ENCODE results near the gene S100A14. TPM values are rescaled to one million over a fixed set of nuclear protein-coding genes. Genes with fewer than 3 reads are reported as not detected.

S100A14 gene
- total RNA-seq, 1 donor from 2014 or later, result 43.8 TPM

DNA sequence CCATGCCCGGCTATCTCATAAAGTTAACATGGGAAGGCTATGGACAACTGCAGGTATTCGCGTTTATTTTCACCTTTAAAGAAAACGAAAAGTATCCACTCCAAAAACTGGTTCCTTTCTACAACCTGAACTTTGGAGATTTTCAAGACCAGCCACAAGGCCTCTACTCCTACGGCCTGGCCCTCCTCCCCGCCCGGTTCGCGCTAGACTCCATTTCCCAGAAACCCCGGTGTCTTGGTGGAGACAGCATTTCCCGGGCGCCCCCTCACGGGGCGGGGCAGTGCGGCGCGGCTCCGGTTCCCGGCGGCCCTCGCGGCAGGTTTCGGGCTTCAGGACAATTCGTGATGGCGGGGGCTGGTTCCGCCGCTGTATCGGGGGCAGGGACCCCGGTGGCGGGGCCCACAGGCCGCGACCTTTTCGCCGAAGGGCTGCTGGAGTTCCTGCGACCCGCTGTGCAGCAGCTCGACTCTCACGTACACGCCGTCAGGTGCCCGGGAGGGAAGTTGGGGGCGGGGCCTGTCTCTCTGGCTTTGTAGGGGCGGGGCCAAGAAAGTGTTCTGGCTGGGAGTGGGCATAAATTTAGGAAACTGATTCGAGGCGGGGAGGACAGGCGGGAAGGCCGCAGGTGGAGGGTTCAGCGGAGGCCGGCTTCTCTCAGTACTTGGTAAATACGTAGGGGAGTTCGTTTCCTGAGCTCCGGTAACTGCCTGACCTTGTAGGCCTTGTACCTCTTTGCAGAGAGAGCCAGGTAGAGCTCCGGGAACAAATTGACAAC, 42.5 kb upstream of the S100A14 start, which contains the start of gene SNAPIN:
Gene SNAPIN, plus strand, starts transcription at position 304 of the 775 bp plus-strand sequence. Its CDS starts 41 bp downstream, at position 345.
- H3K4me3 ChIP-seq (ENCODE audit: low read depth, low read length), result peak within 1 kb of the TSS; percentile 96
- TF ChIP-seq, protein P1, sequence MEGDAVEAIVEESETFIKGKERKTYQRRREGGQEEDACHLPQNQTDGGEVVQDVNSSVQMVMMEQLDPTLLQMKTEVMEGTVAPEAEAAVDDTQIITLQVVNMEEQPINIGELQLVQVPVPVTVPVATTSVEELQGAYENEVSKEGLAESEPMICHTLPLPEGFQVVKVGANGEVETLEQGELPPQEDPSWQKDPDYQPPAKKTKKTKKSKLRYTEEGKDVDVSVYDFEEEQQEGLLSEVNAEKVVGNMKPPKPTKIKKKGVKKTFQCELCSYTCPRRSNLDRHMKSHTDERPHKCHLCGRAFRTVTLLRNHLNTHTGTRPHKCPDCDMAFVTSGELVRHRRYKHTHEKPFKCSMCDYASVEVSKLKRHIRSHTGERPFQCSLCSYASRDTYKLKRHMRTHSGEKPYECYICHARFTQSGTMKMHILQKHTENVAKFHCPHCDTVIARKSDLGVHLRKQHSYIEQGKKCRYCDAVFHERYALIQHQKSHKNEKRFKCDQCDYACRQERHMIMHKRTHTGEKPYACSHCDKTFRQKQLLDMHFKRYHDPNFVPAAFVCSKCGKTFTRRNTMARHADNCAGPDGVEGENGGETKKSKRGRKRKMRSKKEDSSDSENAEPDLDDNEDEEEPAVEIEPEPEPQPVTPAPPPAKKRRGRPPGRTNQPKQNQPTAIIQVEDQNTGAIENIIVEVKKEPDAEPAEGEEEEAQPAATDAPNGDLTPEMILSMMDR (conservative IDR thresholded peaks at IDR 0.05; ENCODE audit: low read depth, low read length), result peak; percentile 21
- DNase-seq (ENCODE audit: low read depth), result no peak

DNA sequence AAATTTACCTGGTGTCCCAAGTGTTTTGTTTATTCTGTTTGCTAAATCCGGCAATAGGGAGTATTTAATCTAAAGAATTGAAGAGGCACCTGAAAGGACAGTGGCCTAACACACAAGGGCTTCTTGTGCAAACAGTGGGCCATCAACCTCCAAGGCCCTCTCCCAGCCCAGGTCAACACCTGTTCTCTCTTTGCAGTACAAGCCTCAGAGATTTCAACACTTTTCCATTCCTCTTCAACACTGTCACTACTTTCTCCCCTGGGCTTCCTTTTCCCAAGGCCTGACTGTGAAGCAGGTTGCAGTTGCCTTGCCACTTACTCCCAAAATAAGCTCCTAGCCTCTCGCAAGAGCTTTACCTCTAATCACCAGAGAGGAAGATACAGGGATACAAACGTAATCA, 39.2 kb upstream of the S100A14 start:
- no peak for DNase-seq (ENCODE audit: low read depth)
- H3K4me3 ChIP-seq (ENCODE audit: low read depth, low read length), result no peak overlapping the region
- TF ChIP-seq, protein P1 (conservative IDR thresholded peaks at IDR 0.05; ENCODE audit: low read depth, low read length), result no peak

DNA sequence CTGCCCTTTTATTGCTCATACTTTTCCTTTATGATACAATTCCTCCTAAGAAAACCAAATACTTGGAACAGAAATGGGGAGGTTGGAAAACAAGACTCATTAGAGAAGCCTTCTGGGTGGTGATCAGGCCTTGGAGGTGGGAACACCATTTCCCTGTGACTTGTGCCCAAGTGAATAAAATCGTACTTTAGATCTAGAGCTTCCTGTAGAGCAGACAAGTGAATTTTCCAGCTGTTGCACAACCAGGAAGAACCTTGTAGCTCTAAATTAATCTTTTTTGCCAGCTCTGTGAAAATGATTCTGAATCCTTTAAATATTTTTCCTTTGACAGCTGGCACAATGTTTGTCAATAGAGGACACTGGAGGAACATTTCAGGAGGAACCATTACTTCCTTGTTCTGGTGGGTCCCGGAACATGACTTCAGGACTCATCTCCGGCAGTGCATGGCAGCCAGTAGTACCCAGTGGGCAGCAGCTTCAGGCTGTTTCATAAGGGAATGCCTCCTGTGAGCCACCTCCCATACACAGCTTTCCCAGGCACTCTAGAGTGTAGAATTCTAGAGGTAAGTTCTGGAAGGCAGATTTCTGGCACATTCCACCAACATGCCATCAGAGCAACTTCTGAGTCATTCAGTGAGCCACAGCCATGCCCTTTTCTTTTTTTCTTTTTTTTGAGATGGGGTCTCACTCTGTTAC, 36.8 kb upstream of the S100A14 start:
- peak; percentile 85 for DNase-seq (ENCODE audit: low read depth)

DNA sequence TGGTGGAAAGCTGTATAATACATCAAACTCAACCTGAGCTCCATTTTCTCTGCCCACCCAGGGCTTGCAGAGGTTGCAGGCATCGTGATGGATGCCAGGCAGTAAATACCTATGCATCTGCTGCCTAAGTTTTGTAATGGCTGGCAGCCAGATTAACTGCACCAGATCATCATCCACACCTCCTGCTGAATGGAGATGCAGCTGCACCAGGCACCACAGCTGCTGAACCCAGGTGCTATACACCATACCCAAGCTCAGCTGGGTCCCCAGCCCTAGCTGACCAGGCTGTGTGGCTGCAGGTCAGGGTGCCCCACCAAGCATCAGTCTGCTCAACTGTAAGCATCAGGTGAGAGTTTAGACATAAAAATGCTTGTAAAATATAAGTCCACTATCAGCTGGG, 35.6 kb upstream of the S100A14 start:
- no peak overlapping the region for H3K4me3 ChIP-seq (ENCODE audit: low read depth, low read length)
- DNase-seq (ENCODE audit: low read depth), result no peak
- TF ChIP-seq, protein P1 (conservative IDR thresholded peaks at IDR 0.05; ENCODE audit: low read depth, low read length), result no peak

More for the DNA sequence above, 36.8 kb upstream of the S100A14 start:
- TF ChIP-seq, protein P1 (conservative IDR thresholded peaks at IDR 0.05; ENCODE audit: low read depth, low read length), result no peak
- no peak overlapping the region for H3K4me3 ChIP-seq (ENCODE audit: low read depth, low read length)

DNA sequence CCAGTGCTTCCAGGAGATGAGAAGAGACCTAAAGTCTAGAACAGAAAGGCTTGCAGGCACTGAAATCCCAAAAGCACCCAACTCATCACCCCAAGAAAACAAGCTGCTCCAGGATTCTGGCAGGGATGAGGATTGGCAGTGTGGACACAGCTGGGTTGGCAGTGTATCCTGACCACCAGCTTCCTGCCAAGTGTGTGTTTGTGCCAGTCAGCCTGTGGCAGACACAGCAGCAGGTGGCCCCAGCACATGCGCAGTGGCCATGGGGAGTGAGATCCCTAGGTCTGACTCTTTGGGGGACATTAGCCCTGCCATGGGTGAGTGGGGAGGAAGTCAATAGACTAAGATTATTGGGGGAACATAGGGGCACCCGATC, 33.7 kb upstream of the S100A14 start:
- H3K4me3 ChIP-seq (ENCODE audit: low read depth, low read length), result no peak overlapping the region
- no peak for DNase-seq (ENCODE audit: low read depth)
- TF ChIP-seq, protein P1 (conservative IDR thresholded peaks at IDR 0.05; ENCODE audit: low read depth, low read length), result no peak

DNA sequence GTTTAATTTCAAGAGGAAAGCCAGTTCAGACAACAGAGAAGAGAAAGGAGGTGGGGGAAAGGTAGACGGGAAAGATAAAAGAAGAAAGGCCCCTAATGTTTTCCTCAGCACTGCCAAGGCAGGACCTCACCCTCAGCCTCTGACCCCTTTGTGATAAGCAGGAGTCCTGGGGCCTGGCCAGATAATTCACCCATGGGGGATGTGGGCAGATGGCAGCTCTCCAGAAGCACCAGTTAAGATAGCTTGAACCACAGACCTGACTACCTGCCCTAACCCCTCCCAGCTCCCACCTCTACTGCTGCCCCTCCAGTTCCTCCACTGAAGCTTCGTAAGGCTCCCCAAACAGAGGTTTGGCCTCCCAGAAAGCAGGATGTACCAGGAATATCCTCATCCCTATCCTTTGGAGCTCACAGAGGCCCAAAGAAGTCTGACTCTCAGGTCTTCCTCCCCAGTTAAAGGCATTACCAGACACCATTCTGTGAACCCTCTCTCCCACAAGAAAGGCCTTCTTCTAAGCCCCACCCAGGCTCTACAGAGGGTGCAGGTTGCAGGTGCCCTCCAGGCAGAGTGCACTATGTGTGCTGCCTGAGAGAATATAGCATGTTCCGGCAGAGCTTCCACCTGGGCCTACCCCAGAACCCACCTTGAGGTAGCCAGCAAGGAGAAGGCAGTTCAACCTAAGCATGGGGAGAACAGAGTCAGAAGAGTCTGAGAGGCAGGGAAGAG, 33.2 kb upstream of the S100A14 start:
- TF ChIP-seq, protein P1 (conservative IDR thresholded peaks at IDR 0.05; ENCODE audit: low read depth, low read length), result no peak
- no peak overlapping the region for H3K4me3 ChIP-seq (ENCODE audit: low read depth, low read length)
- no peak for DNase-seq (ENCODE audit: low read depth)

All from epithelial cell of proximal tubule (primary cell).